ENCODE measurements around the gene AOPEP. TPM values are rescaled to one million over a fixed set of nuclear protein-coding genes. Genes with fewer than 3 reads are reported as not detected.
"Not testable (repeated sequence)": the region's sequence is repeated elsewhere in the genome, so short reads cannot be mapped to it uniquely, and the experiment has no call there.

The AOPEP gene
- total and polyA plus RNA-seq, 4 donors, result 210 to 311 (median 285) TPM

DNA sequence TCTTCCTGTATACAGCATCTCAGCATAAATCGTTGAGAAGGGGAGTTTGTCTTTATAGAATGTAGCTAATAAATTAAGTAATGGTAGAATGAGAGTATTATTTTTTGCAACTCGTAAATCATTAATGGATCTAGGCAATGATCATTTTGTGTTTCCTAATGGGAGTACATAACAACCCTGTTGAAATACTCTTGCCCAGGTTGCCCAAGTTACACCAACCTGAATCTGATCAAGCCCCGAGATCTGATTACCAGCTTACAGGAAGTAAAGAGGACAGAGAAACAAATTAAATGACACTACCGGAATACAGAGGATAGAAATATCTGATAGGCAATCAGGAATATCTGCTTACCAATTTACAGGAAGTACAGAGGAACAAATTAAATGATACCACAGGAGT, 107.3 kb downstream of the AOPEP start:
- DNase-seq (no peak), ATAC-seq (ENCODE audit: low FRiP score) (no peak)
- H3K4me1 ChIP-seq (ENCODE audit: control insufficient read depth in 1 of 2, insufficient read depth in 2 of 2, low read length in 2 of 2), result no peaks in the 10 kb centered on the region
- H3K9me3 ChIP-seq (ENCODE audit: control insufficient read depth, low read length), result no peaks in the 10 kb centered on the region
- H3K27me3 ChIP-seq (ENCODE audit: control insufficient read depth in 1 of 2, insufficient read depth in 2 of 2, low read length in 1 of 2), result no peaks in the 10 kb centered on the region
- no peak overlapping the region for H3K4me3 ChIP-seq (ENCODE audit: low read length in 2 of 2)
- H3K27ac ChIP-seq (ENCODE audit: low read depth in 1 of 2, low read length in 2 of 2), result no peak overlapping the region
- no peaks in the 10 kb centered on the region for H3K36me3 ChIP-seq (ENCODE audit: control insufficient read depth in 1 of 2, insufficient read depth in 2 of 2, low read length in 1 of 2)
- intact Hi-C loops (cut with DNase I), result no loop called here
- WGBS, 2 donors, result 96% methylated on average over 4 of the region's 4 CpGs

DNA sequence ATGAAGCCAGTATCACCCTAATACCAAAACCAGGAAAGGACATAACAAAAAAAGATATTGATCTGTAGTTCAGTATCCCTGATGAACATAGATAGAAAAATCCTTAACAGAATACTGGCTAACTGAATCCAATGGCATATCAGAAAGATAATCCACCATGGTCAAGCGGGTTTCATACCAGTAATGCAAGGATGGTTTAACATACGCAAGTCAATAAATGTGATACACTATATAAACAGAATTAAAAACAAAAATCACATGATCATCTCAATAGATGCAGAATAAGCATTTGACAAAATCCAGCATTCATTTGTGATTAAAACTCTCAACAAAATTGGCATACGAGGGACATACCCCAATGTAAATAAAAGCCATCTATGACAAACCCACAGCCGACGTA, 110.9 kb downstream of the AOPEP start:
- WGBS, 2 donors, result 78 to 98% methylated on average over 5 of the region's 5 CpGs
- no peak for ATAC-seq (ENCODE audit: low FRiP score)

DNA sequence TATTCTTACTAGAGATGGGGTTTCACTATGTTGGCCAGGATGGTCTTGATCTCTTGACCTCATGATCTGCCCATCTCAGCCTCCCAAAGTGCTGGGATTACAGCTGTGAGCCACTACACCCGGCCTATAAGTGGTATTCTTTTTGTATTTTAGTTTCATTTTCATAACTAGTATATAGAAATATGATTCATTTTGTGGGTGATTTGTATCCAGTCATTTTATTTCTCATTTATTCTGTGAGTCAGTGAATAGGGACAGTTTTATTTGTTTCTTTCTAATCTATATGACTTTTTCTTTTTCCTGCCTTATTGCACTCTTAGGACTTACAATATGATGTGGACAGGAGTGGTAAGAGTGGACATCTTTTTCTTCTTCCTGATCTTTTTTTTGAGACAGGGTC, 112.9 kb downstream of the AOPEP start:
- 94 to 100% methylated on average over 1 of the region's 1 CpG for WGBS, 2 donors
- Histone ChIP-seq H3K9me3 (ENCODE audit: control insufficient read depth, low read length) (no peaks in the 10 kb centered on the region), H3K27me3 (ENCODE audit: control insufficient read depth in 1 of 2, insufficient read depth in 2 of 2, low read length in 1 of 2) (no peaks in the 10 kb centered on the region), H3K4me1 (ENCODE audit: control insufficient read depth in 1 of 2, insufficient read depth in 2 of 2, low read length in 2 of 2) (no peaks in the 10 kb centered on the region), H3K36me3 (ENCODE audit: control insufficient read depth in 1 of 2, insufficient read depth in 2 of 2, low read length in 1 of 2) (no peaks in the 10 kb centered on the region), H3K4me3 (ENCODE audit: low read length in 2 of 2) (no peak overlapping the region), H3K27ac (ENCODE audit: low read depth in 1 of 2, low read length in 2 of 2) (no peak overlapping the region)
- intact Hi-C loops (cut with DNase I), result no loop called here
- DNase-seq, result no peak
- ATAC-seq (ENCODE audit: low FRiP score), result no peak

More for the DNA sequence above, 110.9 kb downstream of the AOPEP start:
- no peak overlapping the region for H3K4me3 ChIP-seq (ENCODE audit: low read length in 2 of 2)
- H3K27me3 ChIP-seq (ENCODE audit: control insufficient read depth in 1 of 2, insufficient read depth in 2 of 2, low read length in 1 of 2), result no peaks in the 10 kb centered on the region
- no peaks in the 10 kb centered on the region for H3K9me3 ChIP-seq (ENCODE audit: control insufficient read depth, low read length)
- DNase-seq, result no peak
- H3K27ac ChIP-seq (ENCODE audit: low read depth in 1 of 2, low read length in 2 of 2), result no peak overlapping the region
- no peaks in the 10 kb centered on the region for H3K4me1 ChIP-seq (ENCODE audit: control insufficient read depth in 1 of 2, insufficient read depth in 2 of 2, low read length in 2 of 2)
- H3K36me3 ChIP-seq (ENCODE audit: control insufficient read depth in 1 of 2, insufficient read depth in 2 of 2, low read length in 1 of 2), result no peaks in the 10 kb centered on the region
- intact Hi-C loops (cut with DNase I), result no loop called here

DNA sequence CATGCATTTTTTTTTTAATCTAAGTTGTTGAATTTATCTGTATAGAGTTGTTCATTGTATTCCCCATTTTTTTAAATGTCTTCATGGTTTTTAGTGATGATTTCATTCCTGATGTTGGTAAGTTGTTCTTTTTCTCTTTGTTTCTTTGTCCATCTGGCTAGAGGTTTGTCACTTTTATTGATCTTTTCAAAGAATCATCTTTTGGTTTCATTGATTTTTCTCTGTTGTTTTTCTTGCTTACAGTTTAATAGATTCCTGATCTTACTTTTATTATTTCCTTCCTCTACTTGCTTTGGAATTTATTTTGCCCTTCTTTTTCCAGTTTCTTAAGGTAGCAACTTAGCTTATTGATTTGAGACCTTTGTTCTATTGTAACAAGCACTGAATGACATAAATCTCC, 114.2 kb downstream of the AOPEP start:
- no peaks in the 10 kb centered on the region for H3K27me3 ChIP-seq (ENCODE audit: control insufficient read depth in 1 of 2, insufficient read depth in 2 of 2, low read length in 1 of 2)
- ATAC-seq (ENCODE audit: low FRiP score), result no peak
- no peak overlapping the region for H3K4me3 ChIP-seq (ENCODE audit: low read length in 2 of 2)
- peaks cover 0 to 3% of the 10 kb centered on the region in 2 donors for H3K4me1 ChIP-seq (ENCODE audit: control insufficient read depth in 1 of 2, insufficient read depth in 2 of 2, low read length in 2 of 2)
- no peak overlapping the region for H3K27ac ChIP-seq (ENCODE audit: low read depth in 1 of 2, low read length in 2 of 2)
- H3K36me3 ChIP-seq (ENCODE audit: control insufficient read depth in 1 of 2, insufficient read depth in 2 of 2, low read length in 1 of 2), result no peaks in the 10 kb centered on the region
- intact Hi-C loops (cut with DNase I), result loop anchor here in 1 of 2 donors (10.0 kb wide), 1 partner anchor 56 kb away; no protein-coding TSS in a partner anchor
- no peak for DNase-seq
- no peaks in the 10 kb centered on the region for H3K9me3 ChIP-seq (ENCODE audit: control insufficient read depth, low read length)

DNA sequence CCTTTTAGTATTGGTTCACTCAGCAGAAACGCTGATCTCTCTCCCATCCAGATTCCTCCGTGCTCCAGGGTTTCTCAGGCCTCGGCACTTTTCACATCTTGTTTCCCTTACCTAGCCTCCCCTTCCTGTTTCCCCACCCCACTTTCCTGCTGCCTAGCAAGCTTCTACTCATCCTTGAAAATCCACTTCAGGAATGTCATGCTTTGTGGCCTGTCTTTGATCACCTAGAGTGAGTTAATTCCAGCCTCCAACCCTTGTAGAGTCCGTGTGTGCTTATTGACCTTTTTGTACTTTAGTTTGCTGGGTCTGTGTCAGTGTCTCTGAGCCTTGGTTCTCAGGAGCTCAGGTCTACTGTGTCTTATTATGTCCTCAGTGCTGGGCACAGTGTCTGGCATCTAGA, 116.6 kb downstream of the AOPEP start:
- H3K27ac ChIP-seq (ENCODE audit: low read depth in 1 of 2, low read length in 2 of 2), result no peak overlapping the region
- WGBS, 2 donors, result 85 to 87% methylated on average over 4 of the region's 4 CpGs
- peaks cover 0 to 8% of the 10 kb centered on the region in 2 donors for H3K4me1 ChIP-seq (ENCODE audit: control insufficient read depth in 1 of 2, insufficient read depth in 2 of 2, low read length in 2 of 2)
- H3K36me3 ChIP-seq (ENCODE audit: control insufficient read depth in 1 of 2, insufficient read depth in 2 of 2, low read length in 1 of 2), result no peaks in the 10 kb centered on the region
- no peaks in the 10 kb centered on the region for H3K27me3 ChIP-seq (ENCODE audit: control insufficient read depth in 1 of 2, insufficient read depth in 2 of 2, low read length in 1 of 2)
- DNase-seq (no peak), ATAC-seq (ENCODE audit: low FRiP score) (no peak)
- no peak overlapping the region for H3K4me3 ChIP-seq (ENCODE audit: low read length in 2 of 2)
- H3K9me3 ChIP-seq (ENCODE audit: control insufficient read depth, low read length), result no peaks in the 10 kb centered on the region
- intact Hi-C loops (cut with DNase I), result loop anchor here in 1 of 2 donors (10.0 kb wide), 1 partner anchor 58 kb away; no protein-coding TSS in a partner anchor

DNA sequence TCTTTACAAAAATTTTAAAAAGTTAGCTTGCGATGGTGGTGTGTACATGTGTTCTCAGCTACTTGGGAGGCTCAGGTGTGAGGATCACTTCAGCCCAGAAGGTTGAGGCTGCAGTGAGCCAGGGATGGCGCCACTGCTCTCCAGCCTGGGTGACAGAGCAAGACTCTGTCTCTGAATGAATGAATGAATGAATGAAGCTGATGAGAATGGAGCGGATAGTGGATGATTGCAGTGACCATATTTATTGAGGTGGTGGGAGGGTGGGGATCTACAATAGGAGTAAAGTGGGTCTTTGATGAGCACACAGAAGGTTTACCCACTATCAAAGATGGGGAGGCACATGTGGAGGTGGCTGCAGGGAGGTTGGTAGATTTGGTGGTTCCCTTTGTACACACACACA, 120.2 kb downstream of the AOPEP start:
- Histone ChIP-seq H3K9me3 (ENCODE audit: control insufficient read depth, low read length) (no peaks in the 10 kb centered on the region), H3K27ac (ENCODE audit: low read depth in 1 of 2, low read length in 2 of 2) (no peak overlapping the region), H3K4me3 (ENCODE audit: low read length in 2 of 2) (no peak overlapping the region), H3K36me3 (ENCODE audit: control insufficient read depth in 1 of 2, insufficient read depth in 2 of 2, low read length in 1 of 2) (no peaks in the 10 kb centered on the region), H3K4me1 (ENCODE audit: control insufficient read depth in 1 of 2, insufficient read depth in 2 of 2, low read length in 2 of 2) (peaks cover 0 to 11% of the 10 kb centered on the region in 2 donors), H3K27me3 (ENCODE audit: control insufficient read depth in 1 of 2, insufficient read depth in 2 of 2, low read length in 1 of 2) (no peaks in the 10 kb centered on the region)
- intact Hi-C loops (cut with DNase I), result loop anchor here in 1 of 2 donors (10.0 kb wide), 1 partner anchor 62 kb away; no protein-coding TSS in a partner anchor
- DNase-seq (no peak), ATAC-seq (ENCODE audit: low FRiP score) (no peak)
- WGBS, 2 donors, result 98 to 99% methylated on average over 3 of the region's 3 CpGs

DNA sequence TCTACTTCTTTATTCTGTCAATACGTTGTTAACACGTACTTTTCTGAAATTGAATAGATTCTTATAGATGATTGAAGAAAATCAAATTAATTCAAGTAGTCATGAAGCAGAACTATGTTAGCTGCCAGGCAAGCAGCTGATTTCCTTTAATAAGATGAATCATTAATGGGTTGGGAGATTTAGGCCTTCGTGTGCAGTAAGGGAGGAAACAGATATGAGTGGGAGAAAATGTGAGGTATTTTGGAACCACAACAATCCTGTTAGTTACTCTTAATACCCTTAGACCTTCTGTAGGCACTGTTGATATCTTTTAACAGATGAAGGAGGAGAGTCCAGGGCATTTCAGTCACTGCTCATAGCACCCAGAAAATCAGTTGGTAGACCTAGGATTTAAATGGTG, 121.0 kb downstream of the AOPEP start:
- Histone ChIP-seq H3K9me3 (ENCODE audit: control insufficient read depth, low read length) (no peaks in the 10 kb centered on the region), H3K36me3 (ENCODE audit: control insufficient read depth in 1 of 2, insufficient read depth in 2 of 2, low read length in 1 of 2) (no peaks in the 10 kb centered on the region), H3K4me3 (ENCODE audit: low read length in 2 of 2) (no peak overlapping the region), H3K27me3 (ENCODE audit: control insufficient read depth in 1 of 2, insufficient read depth in 2 of 2, low read length in 1 of 2) (no peaks in the 10 kb centered on the region), H3K4me1 (ENCODE audit: control insufficient read depth in 1 of 2, insufficient read depth in 2 of 2, low read length in 2 of 2) (peaks cover 0 to 11% of the 10 kb centered on the region in 2 donors), H3K27ac (ENCODE audit: low read depth in 1 of 2, low read length in 2 of 2) (no peak overlapping the region)
- no peak for ATAC-seq (ENCODE audit: low FRiP score)
- intact Hi-C loops (cut with DNase I), result loop anchor here in 1 of 2 donors (10.0 kb wide), 1 partner anchor 63 kb away; no protein-coding TSS in a partner anchor
- whole genome bisulfite sequencing, 2 donors, result 58 to 61% methylated on average over 3 of the region's 3 CpGs
- DNase-seq, result no peak

DNA sequence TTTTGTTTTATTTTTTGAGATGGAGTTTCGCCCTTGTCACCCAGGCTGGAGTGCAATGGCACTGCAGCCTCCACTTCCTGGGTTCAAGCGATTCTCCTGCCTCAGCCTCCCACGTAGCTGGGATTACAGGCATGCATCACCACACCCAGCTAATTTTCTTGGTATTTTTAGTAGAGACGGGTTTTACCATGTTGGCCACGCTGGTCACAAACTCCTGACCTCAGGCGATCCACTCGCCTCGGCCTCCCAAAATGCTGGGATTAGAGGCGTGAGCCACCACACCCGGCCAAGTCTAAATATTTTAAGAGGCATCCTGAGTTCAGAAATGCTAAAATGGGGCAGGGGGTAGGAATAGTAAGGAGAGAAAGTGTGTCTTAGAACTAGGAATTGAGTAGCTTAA, 122.3 kb downstream of the AOPEP start:
- H3K4me3 ChIP-seq (ENCODE audit: low read length in 2 of 2); H3K9me3 ChIP-seq (ENCODE audit: control insufficient read depth, low read length); H3K27ac ChIP-seq (ENCODE audit: low read depth in 1 of 2, low read length in 2 of 2); ATAC-seq (ENCODE audit: low FRiP score); DNase-seq; H3K36me3 ChIP-seq (ENCODE audit: control insufficient read depth in 1 of 2, insufficient read depth in 2 of 2, low read length in 1 of 2); H3K27me3 ChIP-seq (ENCODE audit: control insufficient read depth in 1 of 2, insufficient read depth in 2 of 2, low read length in 1 of 2): not testable (repeated sequence)
- intact Hi-C loops (cut with DNase I), result loop anchor here in 1 of 2 donors (10.0 kb wide), 1 partner anchor 64 kb away; no protein-coding TSS in a partner anchor
- WGBS, 2 donors, result 95 to 96% methylated on average over 10 of the region's 10 CpGs
- peaks cover 0 to 11% of the 10 kb centered on the region in 2 donors for H3K4me1 ChIP-seq (ENCODE audit: control insufficient read depth in 1 of 2, insufficient read depth in 2 of 2, low read length in 2 of 2)

DNA sequence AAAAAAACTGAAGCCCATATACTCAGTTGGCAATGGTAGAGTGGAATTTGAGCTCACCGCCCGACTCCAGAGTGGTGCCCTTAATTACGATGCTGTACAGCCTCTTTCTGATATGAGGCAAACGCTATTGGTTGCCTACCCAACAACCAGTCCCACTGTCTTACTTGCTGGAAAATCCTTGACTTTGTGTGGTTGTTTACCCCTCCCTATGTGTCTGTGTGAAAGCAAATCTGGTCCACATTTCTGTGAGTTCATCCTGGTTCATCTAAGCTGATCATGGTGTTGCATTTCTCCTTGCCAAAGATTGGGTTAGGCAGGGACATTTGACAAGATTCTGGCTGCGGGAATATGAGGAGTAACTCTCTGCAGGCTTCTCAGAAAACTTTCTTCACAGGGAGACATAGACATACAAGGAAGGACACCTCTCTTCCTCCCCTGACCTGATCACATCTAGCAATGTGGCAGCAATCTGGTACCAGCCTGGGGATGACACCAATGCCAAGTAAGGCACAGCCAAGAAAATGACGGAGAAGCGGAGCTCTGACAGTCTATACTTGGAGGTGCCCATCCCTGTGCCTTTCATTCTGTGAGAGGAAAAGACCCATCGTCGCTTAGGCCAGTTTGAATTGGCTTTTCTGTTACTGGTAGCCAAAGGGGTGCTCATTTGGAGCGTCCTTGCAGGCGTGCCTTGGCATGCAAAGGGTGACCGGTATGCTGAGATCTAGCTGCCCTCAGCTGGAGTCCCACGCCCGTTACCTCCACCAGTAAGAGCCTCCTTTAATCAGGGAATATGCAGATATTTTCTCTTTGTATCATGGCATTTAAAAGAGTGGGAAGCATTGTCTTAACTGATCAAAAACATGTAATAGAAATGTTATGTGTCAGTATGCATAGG, 124.3 kb downstream of the AOPEP start:
- WGBS, 2 donors, result 91 to 94% methylated on average over 14 of the region's 14 CpGs

More for the DNA sequence above, 124.3 kb downstream of the AOPEP start:
- ATAC-seq (ENCODE audit: low FRiP score) (no peak), DNase-seq (no peak)
- intact Hi-C loops (cut with DNase I), result no loop called here
- Histone ChIP-seq H3K36me3 (ENCODE audit: control insufficient read depth in 1 of 2, insufficient read depth in 2 of 2, low read length in 1 of 2) (no peaks in the 10 kb centered on the region), H3K4me3 (ENCODE audit: low read length in 2 of 2) (no peak overlapping the region), H3K27me3 (ENCODE audit: control insufficient read depth in 1 of 2, insufficient read depth in 2 of 2, low read length in 1 of 2) (no peaks in the 10 kb centered on the region), H3K4me1 (ENCODE audit: control insufficient read depth in 1 of 2, insufficient read depth in 2 of 2, low read length in 2 of 2) (peaks cover 0 to 9% of the 10 kb centered on the region in 2 donors), H3K27ac (ENCODE audit: low read depth in 1 of 2, low read length in 2 of 2) (no peak overlapping the region), H3K9me3 (ENCODE audit: control insufficient read depth, low read length) (no peaks in the 10 kb centered on the region)

All from aorta (tissue), 5 donors.